ENCODE measurements around the gene VPS39. TPM values are rescaled to one million over a fixed set of nuclear protein-coding genes. Genes with fewer than 3 reads are reported as not detected.

VPS39 gene
- total RNA-seq, 4 donors from 2014 or later = 133 to 264 (median 205) TPM

DNA sequence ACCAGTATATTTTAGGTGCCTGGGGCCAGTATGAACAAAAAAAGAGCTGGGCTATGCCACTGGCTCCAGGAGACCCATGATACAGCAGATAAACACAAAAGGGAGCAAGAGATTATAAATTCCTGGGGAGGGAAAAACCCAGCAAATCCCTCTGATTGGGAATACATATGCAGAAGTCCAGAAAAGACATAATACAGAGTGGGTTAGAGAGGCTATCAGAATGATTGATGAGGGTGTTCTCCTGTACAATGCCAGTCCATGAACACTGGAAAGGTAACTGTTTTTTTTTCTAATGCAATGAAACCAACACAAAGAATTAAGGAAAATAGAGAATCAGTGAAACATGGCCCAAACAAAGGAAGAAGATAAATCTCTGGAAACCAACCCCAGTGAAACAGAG is 5.4 kb upstream of the VPS39 start:
- no peak overlapping the region for H3K27ac ChIP-seq
- TF ChIP-seq EP300 (IDR thresholded peaks at IDR 0.05) (no peak), CTCF (IDR thresholded peaks at IDR 0.05) (no peak), POLR2A (IDR thresholded peaks at IDR 0.05) (no peak)
- peaks cover 0 to 2% (median 0%) of the 10 kb centered on the region in 4 donors for H3K4me1 ChIP-seq
- H3K9me3 ChIP-seq = no peaks in the 10 kb centered on the region
- no peak overlapping the region for H3K4me3 ChIP-seq
- no peak for DNase-seq (ENCODE audit: low spot score in 2 of 2)
- peaks cover 0 to 76% (median 0%) of the 10 kb centered on the region in 3 donors for H3K36me3 ChIP-seq
- H3K27me3 ChIP-seq = no peaks in the 10 kb centered on the region

DNA sequence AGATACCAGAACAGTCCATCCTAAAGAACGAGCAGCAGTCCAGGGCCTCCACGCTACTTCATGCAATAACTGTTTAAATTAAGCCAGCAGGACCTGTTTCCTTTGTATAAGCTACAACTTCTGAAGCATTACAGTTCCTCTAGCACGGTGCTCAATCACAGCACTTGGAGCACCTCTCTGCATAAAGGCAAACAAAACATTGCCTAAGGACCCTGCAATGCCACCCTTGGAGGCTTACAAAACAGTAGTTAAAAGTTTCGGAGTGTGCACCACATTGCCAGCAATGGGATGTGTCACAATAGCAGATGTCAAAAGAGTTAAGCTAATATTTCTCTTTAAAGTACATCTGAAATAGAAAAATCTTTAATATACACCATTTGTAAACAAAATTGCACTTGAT is 2.6 kb upstream of the VPS39 start:
- no peaks in the 10 kb centered on the region for H3K27me3 ChIP-seq
- no peaks in the 10 kb centered on the region for H3K9me3 ChIP-seq
- TF ChIP-seq EP300 (IDR thresholded peaks at IDR 0.05) = no peak
- no peak for TF ChIP-seq POLR2A (IDR thresholded peaks at IDR 0.05)
- no peak for TF ChIP-seq CTCF (IDR thresholded peaks at IDR 0.05)
- H3K36me3 ChIP-seq = peaks cover 0 to 48% (median 0%) of the 10 kb centered on the region in 3 donors
- H3K4me1 ChIP-seq = peaks cover 0 to 24% (median 9%) of the 10 kb centered on the region in 4 donors
- no peak overlapping the region for H3K27ac ChIP-seq
- no peak overlapping the region for H3K4me3 ChIP-seq
- WGBS, 2 donors = 88 to 92% methylated on average over 4 of the region's 4 CpGs
- no peak for DNase-seq (ENCODE audit: low spot score in 2 of 2)

- WGBS, 2 donors = 78 to 87% methylated on average over 4 of the region's 4 CpGs
- TF ChIP-seq EP300 (IDR thresholded peaks at IDR 0.05) = no peak
- Histone ChIP-seq H3K9me3 (no peaks in the 10 kb centered on the region), H3K27ac (no peak overlapping the region), H3K4me1 (peaks cover 0 to 45% (median 9%) of the 10 kb centered on the region in 4 donors), H3K36me3 (peaks cover 0 to 28% (median 0%) of the 10 kb centered on the region in 3 donors), H3K4me3 (no peak overlapping the region), H3K27me3 (no peaks in the 10 kb centered on the region)
- DNase-seq (ENCODE audit: low spot score in 2 of 2) = no peak
These were observed 1.7 kb downstream of the VPS39 start for GRCh38 chr15:42206406-42206805.

DNA sequence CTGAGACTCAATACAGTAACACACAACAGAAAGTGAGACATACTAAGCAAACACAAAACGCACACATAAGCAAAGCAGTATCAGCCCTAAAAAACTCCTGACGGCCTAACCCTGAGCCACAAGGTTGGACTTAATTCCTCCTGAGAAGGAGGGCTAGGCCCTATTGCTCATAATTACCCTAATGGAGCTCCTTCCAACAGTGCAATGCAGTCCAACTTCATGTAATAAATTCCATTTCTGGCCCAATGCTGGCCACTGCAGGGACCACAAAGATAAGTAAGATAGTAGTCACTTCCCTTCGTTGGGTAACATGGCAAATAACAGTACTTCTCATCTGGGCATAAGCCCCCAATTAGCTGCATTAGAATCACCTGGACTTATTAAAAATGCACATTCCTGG is 4.2 kb downstream of the VPS39 start:
- WGBS, 2 donors = 92 to 94% methylated on average over 3 of the region's 3 CpGs
- TF ChIP-seq POLR2A (IDR thresholded peaks at IDR 0.05) = no peak

DNA sequence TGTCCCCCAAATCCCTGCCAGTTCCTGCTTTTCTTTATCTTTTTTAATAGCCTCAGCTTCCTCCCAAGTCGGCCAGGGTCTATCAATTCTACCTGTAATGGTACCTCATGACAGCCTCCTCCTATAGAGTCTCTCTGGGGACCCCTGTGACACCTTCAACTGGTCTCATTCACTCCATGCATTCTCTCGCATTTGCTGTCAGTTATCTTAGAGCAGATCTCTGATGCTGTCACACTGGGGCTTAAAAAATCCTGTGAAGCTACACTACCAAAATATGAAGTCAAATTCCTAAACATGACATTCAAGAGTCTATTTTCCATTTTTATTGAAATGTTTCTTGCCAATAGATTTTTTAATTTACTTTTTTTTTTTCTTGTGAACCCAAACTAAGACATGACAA is 5.5 kb downstream of the VPS39 start:
- TF ChIP-seq POLR2A (IDR thresholded peaks at IDR 0.05) = no peak
- TF ChIP-seq EP300 (IDR thresholded peaks at IDR 0.05) = no peak
- TF ChIP-seq CTCF (IDR thresholded peaks at IDR 0.05) = no peak
- peaks cover 0 to 40% (median 9%) of the 10 kb centered on the region in 4 donors for H3K4me1 ChIP-seq
- no peaks in the 10 kb centered on the region for H3K9me3 ChIP-seq
- H3K27me3 ChIP-seq = no peaks in the 10 kb centered on the region
- no peak overlapping the region for H3K4me3 ChIP-seq
- no peak overlapping the region for H3K27ac ChIP-seq
- WGBS, 2 donors = 61 to 64% methylated on average over 2 of the region's 2 CpGs
- H3K36me3 ChIP-seq = peaks cover 0 to 35% (median 0%) of the 10 kb centered on the region in 3 donors
- DNase-seq (ENCODE audit: low spot score in 2 of 2) = no peak

More for the DNA sequence above, 4.2 kb downstream of the VPS39 start:
- no peak overlapping the region for H3K4me3 ChIP-seq
- H3K36me3 ChIP-seq = peaks cover 0 to 23% (median 0%) of the 10 kb centered on the region in 3 donors
- no peak overlapping the region for H3K27ac ChIP-seq
- no peaks in the 10 kb centered on the region for H3K9me3 ChIP-seq
- H3K4me1 ChIP-seq = peaks cover 0 to 45% (median 9%) of the 10 kb centered on the region in 4 donors
- H3K27me3 ChIP-seq = no peaks in the 10 kb centered on the region
- DNase-seq (ENCODE audit: low spot score in 2 of 2) = no peak

- Histone ChIP-seq H3K4me1 (peaks cover 0 to 32% (median 6%) of the 10 kb centered on the region in 4 donors), H3K4me3 (no peak overlapping the region), H3K27ac (no peak overlapping the region), H3K27me3 (no peaks in the 10 kb centered on the region), H3K36me3 (peaks cover 0 to 42% (median 0%) of the 10 kb centered on the region in 3 donors), H3K9me3 (no peaks in the 10 kb centered on the region)
- 96 to 98% methylated on average over 1 of the region's 1 CpG for WGBS, 2 donors
- no peak for DNase-seq (ENCODE audit: low spot score in 2 of 2)
- no peak for TF ChIP-seq EP300 (IDR thresholded peaks at IDR 0.05)
- TF ChIP-seq POLR2A (IDR thresholded peaks at IDR 0.05) = no peak
- TF ChIP-seq CTCF (IDR thresholded peaks at IDR 0.05) = no peak
These were observed 6.3 kb downstream of the VPS39 start for GRCh38 chr15:42201801-42202200.
